HUES6 (cell line): Measurements from ENCODE around the gene TAF10.

ENCODE experiments used
- H3K27ac ChIP-seq: 2 replicates; pipeline ENCODE4 v1.7.0; 2013; ENCODE audit warnings: low read depth, mild to moderate bottlenecking, low read length, inconsistent platforms
- H3K27me3 ChIP-seq: 2 replicates; pipeline ENCODE4 v1.6.1; 2013; ENCODE audit warnings: low read length; ENCODE audit not compliant: control insufficient read depth, insufficient read depth
- H3K36me3 ChIP-seq: 2 replicates; pipeline ENCODE4 v1.6.1; 2013; ENCODE audit warnings: low read length; ENCODE audit not compliant: control insufficient read depth, insufficient read depth
- H3K4me1 ChIP-seq: 2 replicates; pipeline ENCODE4 v1.6.1; 2013; ENCODE audit warnings: low read length; ENCODE audit not compliant: control insufficient read depth, insufficient read depth
- H3K4me3 ChIP-seq: 2 replicates; pipeline ENCODE4 v1.5.1; 2013; ENCODE audit warnings: low read depth, low read length
- H3K9ac ChIP-seq: one replicate; pipeline ENCODE4 v1.6.1; 2013; ENCODE audit warnings: mild to moderate bottlenecking, low read length
- H3K9me3 ChIP-seq: 2 replicates; pipeline ENCODE4 v1.6.1; 2013; ENCODE audit warnings: low read depth, low read length; ENCODE audit not compliant: control insufficient read depth, insufficient read depth

Gene TAF10

DNA sequence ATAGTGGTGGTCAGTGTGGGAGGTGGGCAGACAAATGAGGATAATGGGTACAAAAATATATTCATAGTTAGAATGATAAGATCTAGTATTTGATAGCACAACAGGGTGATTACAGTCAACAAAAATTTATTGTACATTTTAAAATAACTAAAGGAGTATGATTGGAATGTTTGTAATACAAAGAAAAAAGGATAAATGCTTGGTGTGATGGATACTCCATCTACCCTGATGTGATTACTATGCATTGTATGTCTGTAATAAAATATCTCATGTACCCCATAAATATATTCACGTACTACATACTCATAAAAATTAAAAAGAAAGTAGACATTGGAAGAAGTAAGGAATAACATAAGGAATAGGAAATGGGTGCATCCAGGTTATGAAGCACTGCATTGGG lies 24.0 kb downstream of the TAF10 start:
- no peak overlapping the region for H3K27ac ChIP-seq
- peaks cover 4% of the 10 kb centered on the region for H3K4me1 ChIP-seq
- no peak overlapping the region for H3K4me3 ChIP-seq
- no peaks in the 10 kb centered on the region for H3K36me3 ChIP-seq
- H3K9ac ChIP-seq: no peak overlapping the region
- peaks cover 13% of the 10 kb centered on the region for H3K9me3 ChIP-seq
- no peaks in the 10 kb centered on the region for H3K27me3 ChIP-seq

DNA sequence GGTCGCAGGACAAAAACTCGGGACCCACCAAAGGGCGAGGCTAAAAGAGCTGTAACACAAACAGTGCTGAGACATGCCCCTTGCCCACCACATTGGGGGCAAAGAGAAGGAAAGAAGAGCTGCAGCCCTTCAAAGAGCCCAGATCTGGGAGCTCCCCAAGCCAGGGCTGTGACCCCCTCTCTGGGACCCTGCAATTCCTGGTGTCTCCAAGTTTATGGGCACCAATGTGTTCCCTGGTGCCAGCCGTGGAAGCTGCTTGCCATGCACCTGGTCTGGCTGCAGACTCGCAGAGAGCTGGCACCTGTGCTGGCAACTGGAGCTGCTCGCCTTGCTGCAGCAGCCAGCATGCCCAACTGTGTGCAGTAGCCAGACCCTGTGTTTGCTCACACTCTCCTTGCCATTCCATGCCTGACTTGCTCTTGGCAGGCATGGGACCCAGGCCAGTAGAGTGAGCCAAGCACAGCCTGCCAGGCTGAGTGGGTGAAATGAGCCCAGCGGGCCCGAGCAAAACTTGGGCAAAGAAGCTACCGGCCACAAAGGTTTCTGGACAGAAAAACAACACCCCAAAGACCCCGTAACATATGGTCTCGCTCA lies 24.6 kb downstream of the TAF10 start:
- H3K9me3 ChIP-seq: peaks cover 13% of the 10 kb centered on the region
- H3K36me3 ChIP-seq: no peaks in the 10 kb centered on the region
- no peak overlapping the region for H3K4me3 ChIP-seq
- H3K4me1 ChIP-seq: peaks cover 4% of the 10 kb centered on the region
- no peak overlapping the region for H3K27ac ChIP-seq
- H3K27me3 ChIP-seq: no peaks in the 10 kb centered on the region
- H3K9ac ChIP-seq: no peak overlapping the region

DNA sequence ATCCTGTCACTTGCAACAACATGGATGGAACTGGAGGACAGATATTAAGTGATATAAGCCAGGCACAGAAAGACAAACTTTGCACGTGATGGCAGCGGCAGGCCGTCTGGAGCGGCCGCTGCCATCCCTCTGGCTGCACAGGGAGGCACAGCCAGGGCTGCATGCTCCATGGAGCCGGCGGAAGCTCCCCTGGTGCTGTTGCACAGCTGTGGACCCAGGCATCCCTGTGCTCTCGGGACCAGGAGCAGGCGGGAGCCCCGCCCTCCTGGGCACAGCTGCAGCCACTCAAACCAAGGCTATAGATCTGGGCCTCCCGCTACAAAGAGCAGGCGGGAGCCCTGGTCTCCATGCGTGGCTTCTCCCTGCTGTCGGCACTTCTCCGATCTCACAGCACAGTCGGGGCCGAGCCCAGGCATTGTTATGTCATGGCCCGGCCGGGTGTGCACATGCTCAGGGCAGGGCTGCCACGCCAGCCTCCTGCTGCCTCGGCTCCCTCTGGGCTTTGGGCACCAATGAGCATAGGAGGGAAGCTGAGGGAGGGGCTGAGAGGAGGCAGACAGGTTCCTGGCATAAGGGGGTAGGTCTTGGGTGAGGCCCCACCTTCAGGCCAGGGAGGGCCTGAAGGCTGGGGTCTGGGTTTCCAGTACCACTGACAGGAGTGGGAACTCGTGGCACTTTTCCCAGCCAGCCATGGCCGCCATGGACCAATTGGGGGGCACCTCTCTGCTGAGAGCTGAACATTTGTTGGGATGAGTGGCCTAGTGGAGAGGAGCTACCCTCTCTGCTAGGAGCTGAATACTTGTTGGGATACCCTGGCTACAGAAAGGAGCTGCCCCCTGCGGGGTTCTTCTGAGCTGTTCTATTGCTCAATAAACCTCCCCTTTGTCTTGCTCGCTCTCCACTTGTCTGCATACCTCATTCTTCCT lies 25.3 kb downstream of the TAF10 start:
- H3K4me1 ChIP-seq: peaks cover 4% of the 10 kb centered on the region
- peaks cover 13% of the 10 kb centered on the region for H3K9me3 ChIP-seq
- no peak overlapping the region for H3K9ac ChIP-seq
- H3K27me3 ChIP-seq: no peaks in the 10 kb centered on the region
- peak overlapping the region; percentile 30 for H3K4me3 ChIP-seq
- no peak overlapping the region for H3K27ac ChIP-seq
- no peaks in the 10 kb centered on the region for H3K36me3 ChIP-seq

DNA sequence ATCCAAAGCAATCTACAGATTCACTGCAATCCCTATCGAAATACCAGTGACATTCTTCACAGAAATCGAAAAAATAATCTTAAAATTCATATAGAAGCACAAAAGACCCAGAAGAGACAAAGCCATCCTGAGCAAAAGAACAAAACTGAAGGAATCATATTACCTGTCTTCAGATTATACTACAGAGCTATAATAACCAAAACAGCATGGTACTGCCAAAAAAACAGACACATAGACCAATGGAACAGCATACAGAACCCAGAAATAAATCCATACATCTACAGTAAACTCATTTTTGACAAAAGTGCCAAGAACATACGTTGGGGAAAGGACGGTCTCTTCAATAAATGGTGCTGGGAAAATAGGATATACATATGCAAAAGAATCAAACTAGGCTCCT lies 27.5 kb downstream of the TAF10 start:
- peaks cover 13% of the 10 kb centered on the region for H3K9me3 ChIP-seq
- H3K27ac ChIP-seq: no peak overlapping the region
- H3K27me3 ChIP-seq: no peaks in the 10 kb centered on the region
- H3K36me3 ChIP-seq: no peaks in the 10 kb centered on the region
- H3K4me1 ChIP-seq: peaks cover 4% of the 10 kb centered on the region
- H3K4me3 ChIP-seq: no peak overlapping the region
- H3K9ac ChIP-seq: no peak overlapping the region

DNA sequence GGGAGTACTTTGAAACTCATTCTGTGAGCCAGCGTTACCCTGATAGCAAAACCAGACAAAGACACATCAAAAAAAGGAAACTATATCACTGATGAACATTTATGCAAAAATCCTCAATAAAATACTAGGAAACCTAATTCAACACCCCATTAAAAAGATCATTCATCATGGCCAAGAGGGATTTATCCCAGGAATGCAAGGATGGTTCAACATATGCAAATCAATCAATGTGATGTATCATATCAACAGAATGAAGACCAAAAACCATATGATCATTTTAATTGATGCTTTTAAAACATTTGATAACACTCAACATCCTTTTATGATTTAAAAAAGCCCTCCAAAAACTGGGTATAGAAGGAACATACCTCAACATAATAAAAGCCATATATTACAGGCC lies 28.4 kb downstream of the TAF10 start:
- Histone ChIP-seq H3K9me3 (peaks cover 13% of the 10 kb centered on the region), H3K4me3 (no peak overlapping the region), H3K9ac (no peak overlapping the region), H3K27me3 (no peaks in the 10 kb centered on the region), H3K27ac (no peak overlapping the region), H3K4me1 (peaks cover 4% of the 10 kb centered on the region), H3K36me3 (no peaks in the 10 kb centered on the region)

DNA sequence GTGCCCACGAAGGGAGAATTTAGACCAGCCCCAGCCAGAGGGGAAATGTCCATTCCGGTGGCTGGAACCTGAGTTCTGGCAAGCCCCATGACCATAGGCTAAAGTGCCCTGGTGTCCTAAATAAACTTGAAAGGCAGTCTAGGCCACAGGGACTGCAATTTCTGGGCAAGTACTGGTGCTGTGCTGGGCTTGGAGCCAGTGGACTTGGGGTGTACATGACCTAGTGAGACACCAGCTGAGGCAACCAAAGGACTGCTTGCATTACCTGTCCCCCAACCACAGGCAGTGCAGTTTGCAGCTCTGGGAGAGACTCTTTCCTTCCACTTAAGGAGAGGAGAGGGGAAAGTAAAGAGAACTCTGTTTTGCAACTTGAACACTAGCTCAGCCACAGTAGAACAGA lies 32.3 kb downstream of the TAF10 start:
- Histone ChIP-seq H3K27ac (no peak overlapping the region), H3K9ac (no peak overlapping the region), H3K9me3 (peaks cover 9% of the 10 kb centered on the region; the same call in 1 of the 2 replicates), H3K4me3 (no peak overlapping the region), H3K36me3 (no peaks in the 10 kb centered on the region), H3K4me1 (no peaks in the 10 kb centered on the region), H3K27me3 (no peaks in the 10 kb centered on the region)

DNA sequence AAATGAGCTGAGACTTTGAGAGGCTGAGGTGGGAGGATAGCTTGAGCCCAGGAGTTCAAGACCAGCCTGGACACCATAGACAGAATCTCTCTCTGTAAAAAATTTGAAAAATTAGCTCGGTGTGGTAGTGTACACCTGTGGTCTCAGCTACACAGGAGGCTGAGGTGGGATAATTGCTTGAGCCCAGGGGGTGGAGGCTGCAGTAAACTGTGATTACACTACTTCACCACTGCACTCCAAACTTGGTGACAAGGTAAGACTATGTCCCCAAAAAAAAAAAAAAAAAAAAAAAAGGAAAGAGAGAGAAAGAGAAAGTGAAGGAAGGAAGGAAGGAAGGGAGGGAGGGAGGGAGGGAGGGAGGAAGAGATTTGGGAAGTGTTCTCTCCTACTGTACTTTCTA lies 33.9 kb downstream of the TAF10 start:
- Histone ChIP-seq H3K36me3 (no peaks in the 10 kb centered on the region), H3K4me1 (no peaks in the 10 kb centered on the region), H3K9ac (no peak overlapping the region), H3K4me3 (no peak overlapping the region), H3K9me3 (no peaks in the 10 kb centered on the region), H3K27me3 (no peaks in the 10 kb centered on the region), H3K27ac (no peak overlapping the region)

DNA sequence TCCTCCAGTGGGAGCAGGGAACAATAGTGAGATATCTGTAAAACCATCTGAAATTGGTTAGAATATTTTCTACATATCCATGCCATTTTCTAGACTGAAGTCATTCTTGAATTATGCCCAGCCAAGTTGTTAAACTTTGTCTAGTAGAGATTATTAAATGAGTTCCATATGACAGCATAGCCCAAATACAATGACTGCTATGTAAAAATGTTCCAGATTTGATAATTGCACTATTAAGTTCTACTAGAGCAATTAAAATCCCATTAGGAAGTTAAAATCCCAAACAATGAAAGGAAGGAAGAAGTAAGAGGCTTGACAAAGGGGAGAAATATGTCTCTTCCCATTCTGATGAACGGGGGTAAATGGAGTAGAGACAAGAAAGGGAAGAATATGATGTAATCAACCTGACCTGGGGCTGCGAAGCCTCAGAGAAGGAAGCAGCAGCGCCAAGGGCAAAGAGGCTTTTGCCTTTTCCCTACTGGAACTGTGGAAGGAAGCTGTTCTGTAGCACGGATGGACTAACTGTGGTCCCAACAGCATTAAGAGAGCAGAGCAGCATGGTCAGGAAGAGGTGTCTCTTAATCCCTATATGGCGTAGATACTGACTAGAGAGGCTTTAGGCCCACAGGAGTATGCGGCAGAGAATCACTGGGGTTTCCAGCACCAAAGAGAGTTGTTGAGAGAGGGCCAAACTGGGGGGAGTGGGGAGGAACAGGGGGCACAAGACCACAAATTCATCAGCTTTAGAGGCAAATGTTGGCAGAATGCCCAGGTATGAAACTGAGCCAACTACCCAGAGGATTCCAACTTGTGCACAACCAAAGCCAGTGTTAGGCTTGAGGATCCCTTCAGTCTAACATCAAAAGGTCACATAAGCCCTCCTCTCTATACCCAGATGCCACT lies 35.3 kb downstream of the TAF10 start:
- H3K36me3 ChIP-seq: no peaks in the 10 kb centered on the region
- no peak overlapping the region for H3K9ac ChIP-seq
- no peak overlapping the region for H3K27ac ChIP-seq
- no peaks in the 10 kb centered on the region for H3K9me3 ChIP-seq
- no peaks in the 10 kb centered on the region; the same call in 1 of the 2 replicates for H3K27me3 ChIP-seq
- H3K4me3 ChIP-seq: no peak overlapping the region
- H3K4me1 ChIP-seq: no peaks in the 10 kb centered on the region

DNA sequence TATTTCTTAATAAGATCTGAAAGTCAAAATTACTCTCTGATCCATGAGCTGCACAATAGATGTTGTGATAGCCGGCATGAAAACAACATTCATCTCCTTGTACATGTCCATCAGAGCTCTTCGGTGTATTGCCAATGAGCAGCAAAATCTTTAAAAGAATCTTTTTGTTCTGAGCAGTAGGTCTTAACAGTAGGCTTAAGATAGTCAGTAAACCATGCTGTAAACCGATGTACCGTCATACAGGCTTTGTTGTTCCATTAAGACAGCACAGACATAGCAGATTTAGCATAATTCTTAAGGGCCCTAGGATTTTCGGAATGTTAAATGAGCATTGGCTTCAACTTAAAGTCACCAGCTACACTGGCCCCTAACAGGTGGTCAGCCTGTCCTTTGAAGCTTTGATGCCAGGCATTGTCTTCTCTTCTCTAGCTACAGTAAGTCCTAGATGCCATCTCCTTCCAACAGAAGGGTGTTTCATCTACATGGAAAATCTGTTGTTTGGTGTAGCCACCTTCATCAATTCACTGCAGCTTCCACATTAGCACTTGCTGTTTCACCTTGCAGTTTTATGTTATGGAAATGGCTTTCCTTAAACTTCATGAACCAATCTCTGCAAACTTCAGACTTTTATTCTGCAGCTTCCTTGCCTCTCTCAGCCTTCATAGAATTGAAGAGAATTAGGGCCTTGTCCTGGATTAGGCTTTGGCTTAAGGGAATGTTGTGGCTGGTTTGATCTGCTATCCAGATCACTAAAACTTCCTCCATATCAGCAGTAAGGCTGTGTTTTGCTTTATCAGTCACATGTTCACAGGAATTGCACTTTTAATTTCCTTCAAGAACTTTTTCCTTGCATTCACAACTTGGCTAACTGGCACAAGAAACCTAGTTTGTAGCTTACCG lies 37.0 kb downstream of the TAF10 start:
- Histone ChIP-seq H3K4me1 (no peaks in the 10 kb centered on the region), H3K4me3 (no peak overlapping the region), H3K9me3 (no peaks in the 10 kb centered on the region), H3K36me3 (no peaks in the 10 kb centered on the region), H3K9ac (no peak overlapping the region), H3K27me3 (peaks cover 7% of the 10 kb centered on the region; the same call in 1 of the 2 replicates), H3K27ac (no peak overlapping the region)

DNA sequence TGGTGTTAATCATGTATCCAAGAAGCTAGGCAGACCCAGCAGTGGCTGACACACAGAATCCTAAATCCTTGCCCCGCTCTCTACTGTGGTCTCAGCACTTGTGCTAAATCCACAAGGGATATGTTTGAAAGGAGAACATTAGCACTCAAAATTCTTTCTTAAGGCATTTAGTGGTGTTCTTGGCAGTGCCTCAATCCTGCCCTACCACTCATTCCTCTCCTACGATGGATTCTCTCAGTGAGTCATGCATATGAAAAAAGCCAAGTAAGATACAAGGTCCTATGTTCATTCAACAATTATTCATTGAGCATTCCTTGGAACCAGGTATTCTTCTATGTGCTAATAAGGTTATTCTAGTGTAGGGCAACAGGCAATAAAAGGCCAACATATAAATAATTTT lies 39.8 kb downstream of the TAF10 start:
- no peaks in the 10 kb centered on the region for H3K9me3 ChIP-seq
- no peak overlapping the region for H3K4me3 ChIP-seq
- peaks cover 7% of the 10 kb centered on the region; the same call in 1 of the 2 replicates for H3K27me3 ChIP-seq
- no peaks in the 10 kb centered on the region for H3K36me3 ChIP-seq
- no peak overlapping the region for H3K27ac ChIP-seq
- H3K9ac ChIP-seq: no peak overlapping the region
- peaks cover 5% of the 10 kb centered on the region for H3K4me1 ChIP-seq
